Eye (tissue), 1 donor: ENCODE measurements around the gene MRFAP1.

Experiments used
- DNase-seq: peaks from one replicate; pipeline ENCODE4 v3.0.0-alpha.2; 2015

MRFAP1 gene

GRCh38 chr4:6640292-6641163 lies at the start of gene MRFAP1:
MRFAP1 (plus strand) TSS chr4:6640685; CDS start chr4:6640863, 178 bp downstream.
- DNase-seq: peak; percentile 98

- peak; percentile 49 for DNase-seq
Measured at GRCh38 chr4:6591313-6591712, 49.2 kb upstream of the MRFAP1 start.

- no peak for DNase-seq
Measured at GRCh38 chr4:6591781-6592180, 48.7 kb upstream of the MRFAP1 start.

GRCh38 chr4:6592804-6593563 lies 47.5 kb upstream of the MRFAP1 start:
- DNase-seq: no peak

- no peak for DNase-seq
Measured at GRCh38 chr4:6594341-6594740, 46.1 kb upstream of the MRFAP1 start.

- no peak for DNase-seq
Measured at GRCh38 chr4:6594826-6595355, 45.6 kb upstream of the MRFAP1 start.

GRCh38 chr4:6595897-6596537 lies 44.5 kb upstream of the MRFAP1 start:
- DNase-seq: no peak

- DNase-seq: no peak
Measured at GRCh38 chr4:6596948-6597347, 43.5 kb upstream of the MRFAP1 start.

GRCh38 chr4:6598127-6598526 lies 42.4 kb upstream of the MRFAP1 start:
- no peak for DNase-seq

- no peak for DNase-seq
Measured at GRCh38 chr4:6598641-6599040, 41.8 kb upstream of the MRFAP1 start.

- DNase-seq: no peak
Measured at GRCh38 chr4:6601661-6602250, 38.7 kb upstream of the MRFAP1 start.

GRCh38 chr4:6602289-6602688 lies 38.2 kb upstream of the MRFAP1 start:
- DNase-seq: no peak

GRCh38 chr4:6603128-6603527 lies 37.4 kb upstream of the MRFAP1 start:
- DNase-seq: no peak

GRCh38 chr4:6605114-6605513 lies 35.4 kb upstream of the MRFAP1 start:
- no peak for DNase-seq

GRCh38 chr4:6605605-6606004 lies 34.9 kb upstream of the MRFAP1 start:
- DNase-seq: no peak

GRCh38 chr4:6606465-6607235 lies 33.8 kb upstream of the MRFAP1 start:
- DNase-seq: no peak

- no peak for DNase-seq
Measured at GRCh38 chr4:6607368-6608055, 33.0 kb upstream of the MRFAP1 start.

- DNase-seq: no peak
Measured at GRCh38 chr4:6608758-6609414, 31.6 kb upstream of the MRFAP1 start.

- DNase-seq: no peak
Measured at GRCh38 chr4:6609415-6610079, 30.9 kb upstream of the MRFAP1 start.

GRCh38 chr4:6610856-6611430 lies 29.5 kb upstream of the MRFAP1 start:
- no peak for DNase-seq
